Motor neuron (in vitro differentiated cells): ENCODE results near the gene CMIP. TPM values are rescaled to one million over a fixed set of nuclear protein-coding genes. Genes with fewer than 3 reads are reported as not detected.
A peak's percentile ranks its signal among the peaks of the same experiment; 100 is the strongest.

Source experiments
- ATAC-seq, 8 experiments: fragments of 200-7000 bp; cut with Tn5 transposase; replicated peaks in 6 of 8; 2 replicates each; pipeline ENCODE4 v1.8.0; 2021; ENCODE audit warnings: mild to moderate bottlenecking in 8 of 8, moderate library complexity in 8 of 8
- H3K27ac ChIP-seq, 2 donors: fragments of 250-450 bp; sonication (Bioruptor Pico); 2 replicates each; pipeline ENCODE4 v1.9.0; 2021; ENCODE audit warnings: antibody characterized with exemption in 2 of 2, mild to moderate bottlenecking in 2 of 2, moderate library complexity in 1 of 2
- H3K4me1 ChIP-seq, 2 donors: fragments of 250-450 bp; sonication (Bioruptor Pico); replicated peaks in 1 of 2; 2 replicates each; pipeline ENCODE4 v1.6.1; 2021; ENCODE audit warnings: antibody characterized with exemption in 2 of 2, mild to moderate bottlenecking in 2 of 2, moderate library complexity in 1 of 2
- H3K4me3 ChIP-seq, 5 donors: fragments of 250-450 bp; sonication (Bioruptor Pico); 2 replicates each; pipeline ENCODE4 v1.9.0; 2021; ENCODE audit warnings: antibody characterized with exemption in 5 of 5, mild to moderate bottlenecking in 5 of 5, moderate library complexity in 4 of 5
- WGBS, 10 experiments: fragments of 450-650 bp; shearing (Covaris generic); methylation state at CpG; one replicate each; pipeline ENCODE4 v1.0.0; 2022; 5-methylcytosine and 5-hydroxymethylcytosine counted together
- in situ Hi-C, 9 experiments: fragments of 400-800 bp; cut with MboI; loops; one replicate each; pipeline ENCODE4 v1.15.0; 2021; ENCODE audit warnings: low sequenced_read_pairs in 9 of 9, low pct_unique_long_range_greater_than_20kb in 2 of 9; ENCODE audit not compliant: unreplicated experiment in 9 of 9
- total RNA-seq, 8 experiments: library from RNA; unstranded; fragments of 300-600 nt; gene quantifications; 2 replicates each; pipeline versions ENCODE4 v1.2.3 to v1.2.4, GENCODE V29; 2022

Gene CMIP
- total RNA-seq, 8 experiments from 2014 or later, result 4.6 to 35.3 (median 19.1) TPM

DNA sequence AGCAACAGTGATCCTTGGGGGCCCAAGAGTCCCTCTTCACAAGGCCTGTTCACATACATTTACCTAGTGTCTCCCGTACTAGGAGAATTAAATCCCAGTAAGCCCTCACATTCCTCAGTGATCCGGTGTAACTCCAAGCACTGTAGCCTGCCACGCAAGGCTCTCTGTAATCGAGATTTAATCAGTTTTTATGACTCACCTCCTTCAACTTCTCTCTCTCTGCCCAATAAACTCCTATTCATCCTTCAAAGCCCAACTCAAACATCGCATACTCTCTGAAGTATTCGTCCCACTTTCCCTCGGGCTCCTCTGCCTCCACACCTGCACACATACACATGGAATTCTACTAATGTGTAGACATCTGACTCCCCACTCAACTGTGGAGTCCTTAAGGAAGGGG is 141.8 kb downstream of the CMIP start:
- in situ Hi-C loops, result loop anchor here in 1 of 9 experiments (25.0 kb wide), 1 partner anchor 149 kb away; the partner anchor contains the start of gene CMIP
- 80 to 100% (median 91%) methylated on average over 2 to 7 of the region's 7 CpGs; no CpG with 5 or more reads in 2 of the 10 experiments for WGBS, 10 experiments
- Histone ChIP-seq H3K4me1 (peaks cover 18 to 19% of the 10 kb centered on the region in 2 donors), H3K4me3 (no peak overlapping the region), H3K27ac (no peak overlapping the region)
- ATAC-seq, result peak in 2 of 8 experiments; percentile 18 to 27

DNA sequence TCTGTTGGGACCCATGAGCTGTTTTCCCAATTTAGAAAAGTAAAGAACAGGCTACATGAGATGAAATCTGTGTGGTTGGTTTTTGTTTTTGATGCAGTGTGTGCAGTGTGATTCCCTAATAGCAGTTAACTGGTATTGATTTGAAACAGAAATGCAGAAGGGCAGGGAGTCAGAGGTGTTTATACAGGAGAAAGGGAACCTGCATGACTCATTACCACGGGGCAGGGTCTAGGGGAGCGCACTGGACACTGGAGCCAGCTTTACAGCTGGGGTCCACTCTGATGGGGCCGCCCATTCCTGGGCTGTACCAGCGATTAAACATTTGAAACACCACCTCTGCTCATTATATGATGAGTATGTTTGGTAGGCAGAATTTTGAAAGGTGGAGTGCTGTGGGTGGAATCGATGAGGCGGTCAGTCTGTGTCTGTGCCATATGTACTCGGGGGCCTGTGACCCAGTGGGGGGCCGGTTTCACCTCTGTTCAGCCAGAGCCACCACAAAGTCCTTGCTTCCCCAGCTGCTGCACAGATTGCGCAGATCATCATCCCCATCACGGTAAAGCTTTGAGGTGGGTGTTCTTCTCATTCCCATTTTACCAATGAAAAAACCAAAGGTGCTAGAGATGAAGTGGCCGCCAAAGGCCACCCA is 142.5 kb downstream of the CMIP start:
- peak in 5 of 8 experiments; percentile 41 to 66 (median 59) for ATAC-seq
- in situ Hi-C loops, result loop anchor here in 1 of 9 experiments (25.0 kb wide), 1 partner anchor 150 kb away; the partner anchor contains the start of gene CMIP
- no peak overlapping the region for H3K4me3 ChIP-seq
- H3K27ac ChIP-seq, result no peak overlapping the region
- H3K4me1 ChIP-seq, result peaks cover 19 to 20% of the 10 kb centered on the region in 2 donors
- 80 to 100% (median 100%) methylated on average over 1 to 6 of the region's 11 CpGs; no CpG with 5 or more reads in 4 of the 10 experiments for WGBS, 10 experiments

DNA sequence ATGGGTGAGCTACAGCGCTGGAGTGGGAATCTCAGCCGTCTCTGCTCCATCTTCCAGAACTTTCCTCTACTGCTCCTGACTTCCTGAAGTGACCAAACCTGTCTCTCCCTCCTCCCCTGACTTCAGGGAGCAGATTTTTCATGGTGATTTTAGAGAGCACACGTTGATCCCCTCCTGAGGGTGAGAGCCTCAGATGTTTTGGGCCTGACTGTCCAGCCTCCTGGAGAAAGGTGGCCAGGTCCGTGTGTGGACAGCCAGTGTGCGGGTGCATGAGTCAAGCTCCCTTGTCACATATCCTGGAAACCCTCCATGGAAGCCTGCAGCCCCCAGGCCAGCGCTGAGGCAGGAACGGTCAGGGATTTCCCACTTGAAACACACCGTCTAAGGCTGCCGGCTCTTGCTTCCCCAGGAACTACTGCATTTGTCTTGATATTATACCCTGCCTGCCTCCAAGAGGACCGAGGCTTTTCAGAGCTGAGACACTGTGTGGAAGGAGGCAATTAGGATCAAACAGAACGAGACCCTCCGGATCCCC is 143.1 kb downstream of the CMIP start:
- ATAC-seq, result no peak
- Histone ChIP-seq H3K4me1 (peaks cover 15 to 18% of the 10 kb centered on the region in 2 donors), H3K4me3 (no peak overlapping the region), H3K27ac (no peak overlapping the region)
- in situ Hi-C loops, result loop anchor here in 1 of 9 experiments (25.0 kb wide), 1 partner anchor 150 kb away; the partner anchor contains the start of gene CMIP
- 82 to 100% (median 89%) methylated on average over 2 to 7 of the region's 12 CpGs; no CpG with 5 or more reads in 4 of the 10 experiments for WGBS, 10 experiments

DNA sequence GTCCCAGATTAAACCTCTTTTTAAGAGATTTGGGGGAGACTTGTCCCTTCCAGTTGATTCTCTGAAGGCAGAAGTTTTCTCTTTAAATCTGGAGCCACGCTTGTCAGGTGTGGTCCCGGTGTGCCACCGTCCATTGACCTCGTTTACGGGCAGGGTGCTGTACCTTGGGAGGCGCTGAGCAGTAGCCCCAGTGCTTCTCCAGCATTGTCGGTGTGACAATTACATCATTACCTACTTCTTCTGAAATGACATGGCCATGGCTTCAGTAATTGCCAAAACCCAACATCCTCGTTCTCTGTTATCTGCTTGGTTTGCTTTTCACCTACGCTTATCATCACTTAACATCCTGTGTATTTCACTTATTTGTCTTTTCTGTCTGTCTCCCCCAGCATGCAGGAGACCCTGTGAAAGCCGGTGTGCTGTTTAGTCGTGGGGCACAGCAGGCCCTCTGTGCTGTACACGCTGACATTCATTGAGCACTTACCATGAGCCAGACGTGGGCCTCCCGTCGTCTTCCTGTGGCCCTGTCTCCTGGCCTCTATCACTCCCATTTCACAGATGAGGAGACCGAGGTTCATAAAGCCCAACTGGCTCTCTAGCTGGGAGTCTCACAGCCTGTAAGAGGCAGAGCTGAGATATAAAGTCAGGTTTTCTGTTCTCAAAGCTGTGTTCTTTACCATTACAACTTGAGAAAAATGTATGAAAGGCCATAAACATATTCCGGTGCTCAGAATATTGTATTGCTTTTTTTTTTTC is 143.9 kb downstream of the CMIP start:
- ATAC-seq, result no peak
- no peak overlapping the region for H3K4me3 ChIP-seq
- H3K4me1 ChIP-seq, result peaks cover 14 to 17% of the 10 kb centered on the region in 2 donors
- WGBS, 10 experiments, result 89 to 100% (median 96%) methylated on average over 1 to 17 of the region's 17 CpGs
- H3K27ac ChIP-seq, result no peak overlapping the region
- in situ Hi-C loops, result loop anchor here in 1 of 9 experiments (25.0 kb wide), 1 partner anchor 151 kb away; the partner anchor contains the start of gene CMIP

DNA sequence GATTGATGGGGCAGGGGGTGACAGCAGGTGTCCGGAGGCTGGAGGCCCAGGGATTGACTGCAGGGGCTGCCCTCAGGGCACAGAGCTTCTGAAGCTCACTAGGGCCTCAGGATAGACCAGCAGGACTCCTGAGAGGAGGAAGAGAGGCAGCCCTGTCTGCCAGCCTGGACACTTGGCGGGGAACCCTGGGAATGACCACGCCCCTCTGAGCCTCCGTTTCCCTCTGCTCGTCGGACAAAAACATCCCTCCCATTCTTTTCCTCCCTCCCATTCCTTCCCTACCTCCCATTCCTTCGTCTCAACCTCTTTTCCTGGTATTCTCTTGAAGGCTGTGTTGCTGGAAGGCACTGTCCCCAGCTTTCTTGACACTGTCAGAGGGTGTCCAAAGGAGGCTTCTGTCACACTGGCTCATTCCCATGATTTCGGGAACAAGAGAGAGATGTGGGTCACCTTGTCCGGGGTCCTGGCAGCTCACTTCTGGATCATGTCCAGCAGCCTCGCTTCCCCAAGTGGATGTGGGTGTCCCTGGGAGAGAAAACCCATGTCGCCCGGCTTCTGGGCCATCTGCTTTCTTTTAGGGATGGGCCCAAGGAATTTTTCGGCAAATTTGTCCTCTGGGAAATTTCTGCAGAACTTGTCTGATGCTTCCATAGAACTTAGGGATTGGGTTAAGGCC is 145.5 kb downstream of the CMIP start:
- peaks cover 13 to 15% of the 10 kb centered on the region in 2 donors for H3K4me1 ChIP-seq
- in situ Hi-C loops, result loop anchor here in 1 of 9 experiments (25.0 kb wide), 1 partner anchor 153 kb away; the partner anchor contains the start of gene CMIP
- no peak for ATAC-seq
- WGBS, 10 experiments, result 58 to 100% (median 92%) methylated on average over 1 to 7 of the region's 13 CpGs; no CpG with 5 or more reads in 2 of the 10 experiments
- H3K27ac ChIP-seq, result no peak overlapping the region
- H3K4me3 ChIP-seq, result no peak overlapping the region

DNA sequence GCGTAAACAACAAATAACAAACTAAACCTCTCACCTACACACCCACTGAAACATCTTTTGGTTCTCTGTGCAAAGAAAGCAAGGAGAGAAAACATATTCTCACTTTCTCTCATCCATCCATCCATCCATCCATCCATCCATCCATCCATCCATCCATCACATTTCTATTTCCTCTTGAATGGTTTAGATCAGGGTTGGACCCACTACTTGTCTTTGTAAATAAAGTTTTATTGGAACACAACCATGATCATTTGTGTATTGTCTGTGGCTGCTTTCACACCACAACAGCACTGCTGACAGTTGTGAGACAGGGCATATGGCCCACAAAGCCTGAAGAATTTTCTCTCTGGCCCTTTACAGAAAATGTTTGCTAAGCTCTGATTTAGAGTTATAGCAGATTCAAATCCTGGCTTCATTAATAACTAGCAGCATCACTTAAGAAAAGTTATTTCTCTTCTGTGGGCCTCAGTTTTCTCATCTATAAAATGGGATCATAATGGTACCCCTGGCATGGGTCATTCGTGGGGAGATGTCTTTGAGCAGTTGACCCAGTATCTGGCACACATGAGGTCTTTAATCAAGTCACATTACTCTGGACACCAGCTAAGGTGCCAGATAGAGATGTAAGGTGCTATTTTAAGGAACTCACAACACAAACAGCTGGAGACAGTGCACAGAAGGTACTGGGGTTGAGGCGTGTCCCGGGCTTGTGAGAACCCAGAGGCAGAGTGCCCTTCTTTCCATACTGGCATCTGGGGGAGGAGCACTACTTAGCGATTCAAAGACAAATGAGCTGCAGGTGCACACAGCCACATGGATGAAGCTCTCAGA is 146.3 kb downstream of the CMIP start:
- 25 to 100% (median 100%) methylated on average over 1 to 2 of the region's 5 CpGs; no CpG with 5 or more reads in 5 of the 10 experiments for WGBS, 10 experiments
- H3K4me1 ChIP-seq, result peaks cover 13 to 15% of the 10 kb centered on the region in 2 donors
- in situ Hi-C loops, result loop anchor here in 1 of 9 experiments (25.0 kb wide), 1 partner anchor 154 kb away; the partner anchor contains the start of gene CMIP
- no peak for ATAC-seq
- H3K4me3 ChIP-seq, result no peak overlapping the region
- peak overlapping the region in 1 of 2 donors; percentile 44 for H3K27ac ChIP-seq

DNA sequence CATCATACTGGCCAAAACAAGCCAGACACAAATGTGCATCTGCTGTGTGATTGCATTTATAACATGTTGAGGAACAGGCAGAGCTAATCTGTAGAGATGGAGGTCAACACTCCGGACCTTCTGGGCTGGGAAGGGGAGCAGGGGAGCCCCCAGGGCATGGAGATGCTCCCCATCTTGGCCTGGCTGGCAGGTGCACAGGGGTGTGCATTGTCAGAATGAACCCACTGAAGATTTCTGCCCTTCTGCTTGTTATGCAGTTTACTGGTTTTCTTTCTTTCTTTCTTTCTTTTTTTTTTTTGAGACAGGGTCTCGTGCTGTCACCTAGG is 146.9 kb downstream of the CMIP start:
- Histone ChIP-seq H3K27ac (peak overlapping the region in 1 of 2 donors; percentile 44), H3K4me3 (no peak overlapping the region), H3K4me1 (peaks cover 13% of the 10 kb centered on the region in 2 donors)
- WGBS, 10 experiments, result 67 to 100% methylated on average over 1 of the region's 2 CpGs; no CpG with 5 or more reads in 8 of the 10 experiments
- ATAC-seq, result peak in 1 of 8 experiments; percentile 30
- in situ Hi-C loops, result loop anchor here in 1 of 9 experiments (25.0 kb wide), 1 partner anchor 154 kb away; the partner anchor contains the start of gene CMIP

DNA sequence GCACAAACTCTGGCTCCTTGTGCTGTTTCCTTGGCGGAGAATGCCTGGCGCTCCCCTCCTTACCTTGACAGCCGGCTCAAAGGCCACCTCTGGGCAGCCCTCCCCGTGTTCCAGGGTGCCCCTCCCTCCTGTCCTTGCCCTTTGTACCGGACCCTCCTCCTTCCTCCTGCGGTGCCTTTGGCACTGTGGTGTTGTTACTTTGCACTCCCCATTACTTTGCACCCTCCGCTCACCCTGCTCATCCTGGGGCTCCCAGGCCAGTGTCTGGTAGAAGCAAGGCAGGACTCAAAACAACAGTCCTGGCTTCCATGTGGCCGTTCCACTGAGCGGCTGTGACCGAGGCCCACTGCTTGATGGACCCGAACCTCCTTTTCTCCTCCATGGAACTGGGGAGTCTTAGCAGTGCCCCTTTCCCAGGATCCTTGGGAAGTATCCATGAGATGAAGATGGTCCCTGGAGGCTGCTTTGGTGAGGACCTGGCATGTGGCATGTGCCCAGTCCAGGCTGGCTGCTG is 147.8 kb downstream of the CMIP start:
- WGBS, 10 experiments, result 20 to 100% (median 100%) methylated on average over 1 to 6 of the region's 11 CpGs; no CpG with 5 or more reads in 5 of the 10 experiments
- Histone ChIP-seq H3K27ac (no peak overlapping the region), H3K4me1 (peaks cover 8 to 10% of the 10 kb centered on the region in 2 donors), H3K4me3 (no peak overlapping the region)
- ATAC-seq, result no peak
- in situ Hi-C loops, result loop anchor here in 1 of 9 experiments (25.0 kb wide), 1 partner anchor 155 kb away; the partner anchor contains the start of gene CMIP

DNA sequence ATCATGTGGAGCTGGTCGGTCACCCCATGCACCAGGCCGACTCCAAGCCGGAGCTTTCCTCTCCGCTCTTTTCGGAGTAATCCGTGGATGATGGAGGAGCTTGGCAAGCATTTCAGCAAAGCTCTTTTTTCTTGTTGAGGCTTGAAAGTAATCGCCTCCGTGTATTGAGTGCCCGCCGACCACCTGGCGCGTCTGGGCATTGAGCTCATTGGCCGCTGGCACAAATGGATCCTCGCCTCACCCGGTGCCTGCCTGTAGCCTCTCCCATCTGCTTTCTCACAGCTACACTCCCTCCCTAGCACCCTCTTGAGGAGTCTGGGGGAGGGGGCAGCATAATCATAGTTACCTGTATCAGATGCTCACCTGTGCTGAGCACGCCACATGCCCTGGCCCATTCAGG is 148.9 kb downstream of the CMIP start:
- 90 to 100% (median 92%) methylated on average over 3 to 14 of the region's 16 CpGs; no CpG with 5 or more reads in 6 of the 10 experiments for WGBS, 10 experiments
- no peak for ATAC-seq
- H3K4me1 ChIP-seq, result peaks cover 8 to 10% of the 10 kb centered on the region in 2 donors
- in situ Hi-C loops, result loop anchor here in 1 of 9 experiments (25.0 kb wide), 1 partner anchor 156 kb away; the partner anchor contains the start of gene CMIP
- H3K27ac ChIP-seq, result no peak overlapping the region
- H3K4me3 ChIP-seq, result no peak overlapping the region

DNA sequence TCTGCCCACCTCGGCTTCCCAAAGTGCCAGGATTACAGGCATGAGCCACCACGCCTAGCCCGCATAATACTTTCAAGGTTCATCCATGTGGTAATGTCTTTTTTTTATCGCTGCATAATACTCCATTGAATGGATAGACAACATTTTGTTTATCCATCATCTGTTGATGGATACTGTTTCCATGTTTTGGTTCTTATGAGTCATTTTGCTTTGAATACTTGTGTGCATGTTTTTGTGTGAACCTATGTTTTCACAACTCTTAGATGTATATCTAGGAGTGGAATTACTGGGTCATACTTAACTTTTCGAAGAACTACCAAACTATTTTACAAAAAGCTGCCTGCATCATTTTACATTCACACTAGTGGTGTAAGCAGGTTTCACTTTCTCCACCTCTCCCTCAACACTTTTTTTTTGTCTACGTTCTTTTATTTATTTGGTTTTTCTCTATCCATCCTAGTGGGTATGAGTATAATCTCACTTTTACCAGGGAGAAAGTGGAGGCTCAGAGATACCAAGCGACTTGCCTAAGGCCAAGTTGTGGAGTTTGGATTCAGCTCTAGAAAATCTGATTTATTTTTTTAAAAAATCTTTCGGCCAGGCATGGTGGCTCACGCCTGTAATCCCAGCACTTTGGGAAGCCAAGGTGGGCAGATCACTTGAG is 151.2 kb downstream of the CMIP start:
- WGBS, 10 experiments, result 90 to 100% (median 96%) methylated on average over 2 to 9 of the region's 9 CpGs
- Histone ChIP-seq H3K4me1 (peaks cover 14 to 17% of the 10 kb centered on the region in 2 donors), H3K27ac (no peak overlapping the region), H3K4me3 (no peak overlapping the region)
- in situ Hi-C loops, result loop anchor here in 1 of 9 experiments (25.0 kb wide), 1 partner anchor 158 kb away; the partner anchor contains the start of gene CMIP
- peak in 3 of 8 experiments; percentile 47 to 52 (median 50) for ATAC-seq
